WERI-Rb-1 (cell line): ENCODE results near the gene IMP4.
A peak's percentile ranks its signal among the peaks of the same experiment; 100 is the strongest.

Experiments used
- DNase-seq: peaks from one replicate; pipeline ENCODE4 v3.0.0-alpha.2; 2020
- H3K27ac ChIP-seq: fragments of 250-450 bp; sonication (Bioruptor Pico); 2 replicates; pipeline ENCODE4 v1.5.1; 2020; ENCODE audit warnings: mild to moderate bottlenecking, moderate library complexity
- H3K27me3 ChIP-seq: fragments of 250-450 bp; sonication (Bioruptor Pico); 2 replicates; pipeline ENCODE4 v1.5.1; 2021; ENCODE audit warnings: mild to moderate bottlenecking, low read depth, moderate library complexity; ENCODE audit not compliant: insufficient read depth, severe bottlenecking
- H3K36me3 ChIP-seq: fragments of 250-450 bp; sonication (Bioruptor Pico); 2 replicates; pipeline ENCODE4 v1.5.1; 2020; ENCODE audit warnings: mild to moderate bottlenecking, moderate library complexity
- H3K4me3 ChIP-seq: 2 replicates; pipeline ENCODE4 v1.5.1; 2011; ENCODE audit warnings: low read depth, mild to moderate bottlenecking, control low read depth, low read length
- H3K9me3 ChIP-seq: fragments of 250-450 bp; sonication (Bioruptor Pico); 2 replicates; pipeline ENCODE4 v1.5.1; 2021; ENCODE audit warnings: mild to moderate bottlenecking, moderate library complexity; ENCODE audit not compliant: severe bottlenecking
- CTCF ChIP-seq: IDR thresholded peaks from 2 replicates; pipeline ENCODE4 v1.5.1; 2011; ENCODE audit warnings: low read depth, mild to moderate bottlenecking, control low read depth, inconsistent platforms, low read length

IMP4 gene

GRCh38 chr2:130342533-130343275, at the start of gene IMP4:
Gene IMP4, plus strand, starts transcription at chr2:130342897. Its CDS starts 36 bp downstream, at chr2:130342933.
- Histone ChIP-seq H3K9me3 (no peaks in the 10 kb centered on the region), H3K27me3 (no peaks in the 10 kb centered on the region), H3K36me3 (peaks cover 44% of the 10 kb centered on the region), H3K4me3 (peak within 1 kb of the TSS; percentile 83), H3K27ac (peak within 1 kb of the TSS; percentile 83)
- TF ChIP-seq CTCF, result peak; percentile 43; the same call in 1 of the 2 replicates
- DNase-seq, result peak; percentile 97

- Histone ChIP-seq H3K9me3 (no peaks in the 10 kb centered on the region), H3K36me3 (no peaks in the 10 kb centered on the region), H3K4me3 (no peak overlapping the region), H3K27me3 (no peaks in the 10 kb centered on the region), H3K27ac (no peak overlapping the region)
- TF ChIP-seq CTCF, result no peak
- DNase-seq, result no peak
Measured at GRCh38 chr2:130300258-130300969, 42.3 kb upstream of the IMP4 start.

GRCh38 chr2:130300970-130301348, 41.7 kb upstream of the IMP4 start:
- Histone ChIP-seq H3K27me3 (no peaks in the 10 kb centered on the region), H3K4me3 (no peak overlapping the region), H3K9me3 (no peaks in the 10 kb centered on the region), H3K36me3 (no peaks in the 10 kb centered on the region), H3K27ac (no peak overlapping the region)
- no peak for DNase-seq
- no peak for TF ChIP-seq CTCF

- no peaks in the 10 kb centered on the region for H3K36me3 ChIP-seq
- TF ChIP-seq CTCF, result 0 out of 2 replicates have a peak, but pooled peaks have one; percentile 1
- H3K27me3 ChIP-seq, result no peaks in the 10 kb centered on the region
- H3K4me3 ChIP-seq, result no peak overlapping the region
- no peak for DNase-seq
- no peaks in the 10 kb centered on the region for H3K9me3 ChIP-seq
- H3K27ac ChIP-seq, result no peak overlapping the region
Measured at GRCh38 chr2:130302164-130302886, 40.4 kb upstream of the IMP4 start.

GRCh38 chr2:130303169-130303568, 39.5 kb upstream of the IMP4 start:
- no peaks in the 10 kb centered on the region for H3K27me3 ChIP-seq
- H3K9me3 ChIP-seq, result no peaks in the 10 kb centered on the region
- no peaks in the 10 kb centered on the region for H3K36me3 ChIP-seq
- DNase-seq, result no peak
- TF ChIP-seq CTCF, result no peak
- no peak overlapping the region for H3K27ac ChIP-seq
- no peak overlapping the region for H3K4me3 ChIP-seq
